GM12801 (cell line): ENCODE measurements around the gene BEST3.

Experiments
- CTCF ChIP-seq: IDR thresholded peaks from one replicate; pipeline ENCODE4 v1.5.1; 2011; ENCODE audit warnings: control low read depth; ENCODE audit not compliant: insufficient read length; ENCODE audit errors: extremely low read depth

The BEST3 gene

DNA sequence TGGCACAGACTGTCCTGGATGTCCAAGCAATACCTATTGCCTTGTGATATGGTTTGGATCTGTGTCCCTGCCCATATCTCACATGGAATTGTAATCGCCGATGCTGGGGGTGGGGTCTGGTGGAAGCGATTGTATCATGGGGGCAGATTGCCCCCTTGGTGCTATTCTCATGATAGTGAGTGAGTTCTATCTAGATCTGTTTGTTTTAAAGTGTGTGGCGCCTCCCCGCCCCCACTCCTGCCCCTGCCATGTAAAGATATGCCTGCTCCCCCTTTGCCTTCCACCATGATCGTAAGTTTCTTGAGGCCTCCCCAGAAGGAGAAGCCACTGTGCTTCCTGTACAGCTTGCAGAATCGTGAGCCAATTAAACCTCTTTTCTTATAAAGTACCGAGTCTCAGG lies 71.6 kb downstream of the BEST3 start:
- no peak for TF ChIP-seq CTCF

DNA sequence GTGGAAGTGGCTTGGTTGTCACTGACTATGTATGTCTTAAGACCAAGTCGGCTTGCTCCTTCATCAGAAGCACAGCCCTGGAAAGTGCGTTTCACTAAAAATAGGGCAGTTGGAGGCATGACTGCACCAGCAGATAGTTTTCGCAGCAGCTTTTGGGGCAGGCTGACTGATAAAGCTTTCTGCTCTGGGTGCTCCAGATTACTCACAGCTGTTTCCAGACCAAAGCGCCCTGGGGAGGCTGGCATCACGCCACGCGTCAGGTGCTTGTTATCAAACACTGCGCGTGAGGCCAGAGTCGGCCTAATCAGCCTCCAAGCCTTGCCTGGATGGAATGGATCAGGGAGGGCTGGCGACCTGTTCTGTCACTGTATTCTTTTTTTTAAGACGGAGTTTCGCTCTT lies 75.1 kb downstream of the BEST3 start:
- no peak for TF ChIP-seq CTCF

GRCh38 chr12:69621551-69621950 lies 77.6 kb downstream of the BEST3 start:
- TF ChIP-seq CTCF = no peak

GRCh38 chr12:69620921-69621320 lies 78.2 kb downstream of the BEST3 start:
- TF ChIP-seq CTCF = no peak

- no peak for TF ChIP-seq CTCF
Measured at GRCh38 chr12:69620077-69620476, 79.0 kb downstream of the BEST3 start.

GRCh38 chr12:69619050-69619449 lies 80.1 kb downstream of the BEST3 start:
- no peak for TF ChIP-seq CTCF

GRCh38 chr12:69616025-69616424 lies 83.1 kb downstream of the BEST3 start:
- TF ChIP-seq CTCF = no peak

- TF ChIP-seq CTCF = no peak
Measured at GRCh38 chr12:69613351-69613750, 85.8 kb downstream of the BEST3 start.
